IPS DF 4.7 (cell line): Measurements from ENCODE around the gene FKBP14.
A peak's percentile ranks its signal among the peaks of the same experiment; 100 is the strongest.
"Not testable (repeated sequence)": the region's sequence is repeated elsewhere in the genome, so short reads cannot be mapped to it uniquely, and the experiment has no call there.

ENCODE experiments used
- DNase-seq: peaks from one replicate; pipeline ENCODE4 v3.0.0-alpha.2; 2013; ENCODE audit warnings: low spot score; ENCODE audit errors: extremely low read depth

Gene FKBP14

DNA sequence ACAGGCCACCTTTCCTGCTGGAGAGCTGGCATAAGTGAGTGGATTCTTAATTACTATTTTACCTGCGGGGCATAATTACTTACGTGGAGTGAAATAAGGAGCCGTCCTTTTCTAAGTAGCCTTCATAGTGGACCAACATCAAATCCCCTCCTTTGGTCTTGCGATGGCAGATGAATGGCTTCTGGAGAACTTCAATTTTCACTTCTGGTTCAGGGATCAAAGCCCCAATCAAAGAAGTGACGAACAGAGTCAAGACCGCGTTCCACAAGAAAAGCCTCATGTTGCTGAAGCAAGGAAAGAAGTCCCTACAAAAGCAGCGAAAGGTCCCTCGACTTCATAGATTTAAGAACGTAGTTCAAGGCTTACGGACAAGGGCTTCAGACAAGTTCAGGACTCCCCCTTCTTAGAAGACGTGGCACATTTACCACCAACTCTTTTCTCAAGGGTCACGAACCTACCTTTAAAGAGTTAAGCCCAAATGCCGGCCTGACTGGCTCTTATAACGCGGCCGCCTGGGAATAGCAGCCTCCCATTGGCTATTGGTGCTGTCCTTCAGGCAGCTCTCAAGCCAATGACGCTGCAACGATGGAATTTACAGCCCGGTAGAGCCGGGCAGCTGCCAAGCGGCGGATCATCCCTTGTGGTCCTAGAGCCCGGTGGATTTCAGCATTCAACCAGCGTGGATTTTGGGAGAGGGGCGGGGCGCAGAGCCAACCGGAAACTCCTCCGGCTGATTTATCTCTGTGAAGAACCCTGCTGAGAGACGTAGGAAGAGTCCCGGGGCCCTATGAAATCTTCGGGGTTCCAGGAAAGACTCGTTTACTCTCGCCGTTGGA is at the start of gene FKBP14:
Gene FKBP14, minus strand, starts transcription at position 474 of the 836 bp plus-strand sequence. Its CDS starts 194 bp downstream, at position 280.
- peak; percentile 99 for DNase-seq

DNA sequence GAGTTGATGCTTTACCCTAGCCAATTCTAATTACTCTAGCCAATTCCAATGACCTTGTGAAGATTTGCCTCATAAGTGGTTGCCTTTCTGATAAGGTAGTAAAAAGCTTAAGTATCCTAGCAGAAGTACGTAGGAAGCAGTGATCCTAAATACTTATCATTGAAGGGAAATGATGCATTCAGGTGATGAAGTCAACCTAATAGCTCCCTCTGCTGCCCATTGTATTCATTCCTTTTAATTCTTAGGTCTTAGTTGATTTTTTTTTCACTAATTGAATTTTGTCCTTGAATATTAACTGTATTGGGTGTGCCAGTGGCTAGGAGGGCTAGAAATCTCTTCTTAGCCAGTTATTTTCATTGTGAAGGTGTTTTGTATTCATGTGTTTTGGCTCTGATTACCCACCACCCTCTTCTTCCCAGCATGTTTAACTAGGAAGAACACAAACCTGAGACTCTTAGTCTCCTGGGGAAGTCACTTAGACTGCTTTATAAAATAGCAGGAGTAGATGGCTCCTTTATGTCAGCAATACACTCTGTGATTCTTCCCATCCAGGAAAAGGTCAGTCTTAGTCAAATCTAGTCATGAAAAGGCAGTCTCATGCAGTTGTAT is 48.0 kb upstream of the FKBP14 start:
- no peak for DNase-seq

DNA sequence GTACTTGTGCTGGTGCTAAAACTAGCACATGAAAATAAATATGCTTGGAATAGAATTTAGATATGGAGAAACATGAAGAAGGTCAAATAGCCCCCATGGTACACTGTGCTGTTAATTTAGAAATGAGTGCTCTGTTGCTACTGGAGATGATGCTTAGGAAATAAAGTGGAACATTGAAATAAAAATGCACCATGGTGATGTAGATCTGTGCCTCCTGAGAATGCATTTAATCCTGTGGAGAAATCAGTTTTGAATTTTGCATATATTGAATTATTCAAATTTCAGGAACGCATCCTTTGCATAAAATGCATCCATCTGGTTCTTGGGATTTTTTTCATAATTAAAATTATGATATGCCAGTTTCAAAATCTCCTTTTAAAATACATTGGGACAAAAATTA is 46.2 kb upstream of the FKBP14 start:
- no peak for DNase-seq

- DNase-seq = no peak
These were observed 43.5 kb upstream of the FKBP14 start for GRCh38 chr7:30070052-30070451.

- no peak for DNase-seq
These were observed 42.8 kb upstream of the FKBP14 start for GRCh38 chr7:30069096-30069867.

- DNase-seq = no peak
These were observed 41.6 kb upstream of the FKBP14 start for GRCh38 chr7:30068117-30068516.

GRCh38 chr7:30066687-30067086 is 40.2 kb upstream of the FKBP14 start:
- no peak for DNase-seq

DNA sequence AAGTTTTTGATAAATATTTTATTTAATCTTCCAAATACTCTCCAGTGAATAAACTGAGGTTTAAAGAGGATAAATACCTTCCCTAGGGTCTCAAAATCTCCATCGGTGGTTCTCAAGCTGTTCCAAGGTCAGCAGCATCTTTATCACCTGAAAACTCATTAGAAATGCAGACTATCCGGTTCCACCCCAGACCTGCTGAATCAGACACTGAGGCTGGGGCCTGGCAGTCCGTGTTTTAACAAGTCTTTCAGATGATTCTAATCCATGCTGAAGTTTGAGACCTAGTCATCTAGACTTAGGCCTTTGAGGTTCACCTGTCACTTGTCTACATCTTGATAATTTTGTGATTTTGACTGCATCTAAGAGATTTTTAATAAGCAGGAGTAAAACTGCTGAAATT is 39.2 kb upstream of the FKBP14 start:
- DNase-seq = no peak

DNA sequence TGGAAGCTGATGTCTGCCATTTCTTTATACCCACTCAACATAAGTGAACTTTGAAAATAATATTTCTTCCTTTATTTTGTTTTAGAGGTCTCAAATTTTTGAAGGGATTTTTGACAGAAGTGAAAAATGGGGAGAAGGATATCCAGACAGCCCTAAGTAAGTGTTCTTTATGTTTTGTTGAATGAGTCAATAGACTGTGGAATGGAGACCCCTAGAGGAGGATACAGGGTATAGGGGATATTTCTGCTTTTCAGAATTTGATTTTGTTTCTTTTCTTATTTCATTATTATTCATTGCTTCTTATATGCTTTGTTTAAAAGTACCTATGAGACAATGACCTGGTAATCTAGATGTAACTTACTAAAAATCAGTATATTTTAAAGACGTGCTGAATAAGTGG is 36.1 kb upstream of the FKBP14 start:
- no peak for DNase-seq

GRCh38 chr7:30061786-30062185 is 35.3 kb upstream of the FKBP14 start:
- not testable (repeated sequence) for DNase-seq

DNA sequence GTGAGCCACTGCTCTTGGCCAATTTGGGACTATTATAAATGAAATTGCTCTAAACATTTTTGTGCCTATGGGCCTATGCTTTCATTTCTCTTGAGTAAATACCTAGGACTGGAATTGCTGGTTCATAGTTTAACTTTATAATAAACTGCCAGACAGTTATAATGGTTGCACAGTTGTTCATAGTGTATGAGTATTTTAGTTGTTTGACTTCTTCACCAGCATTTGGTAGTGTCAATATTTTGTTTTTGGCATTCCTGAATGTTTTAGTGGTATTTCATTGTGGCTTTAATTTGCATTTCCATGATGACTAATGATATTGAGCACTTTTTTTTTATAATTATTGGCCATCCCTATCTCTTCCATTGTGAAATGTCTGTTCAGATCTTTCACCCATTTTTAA is 31.2 kb upstream of the FKBP14 start:
- DNase-seq = no peak

GRCh38 chr7:30053068-30053467 is 26.6 kb upstream of the FKBP14 start:
- no peak for DNase-seq

- no peak for DNase-seq
These were observed 22.7 kb upstream of the FKBP14 start for GRCh38 chr7:30049173-30049572.

DNA sequence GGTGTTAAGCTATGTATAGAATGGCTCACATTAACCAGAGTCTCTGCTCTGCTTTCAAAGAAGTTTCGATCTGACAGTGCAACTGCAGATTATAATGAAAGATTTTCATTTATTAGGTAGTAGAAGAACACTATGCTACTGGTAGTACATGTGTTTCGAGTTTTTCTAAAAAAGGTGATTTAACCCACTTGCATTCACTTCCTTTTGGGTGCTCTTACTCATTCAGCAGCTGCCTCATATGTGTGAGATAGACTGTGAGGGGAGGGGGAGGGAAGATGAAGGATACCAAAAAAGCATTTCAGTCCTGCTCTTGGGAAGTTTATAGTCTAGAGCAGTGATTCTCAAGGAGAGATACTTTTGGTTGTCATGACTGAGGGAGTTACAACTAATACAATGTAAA is 22.1 kb upstream of the FKBP14 start:
- no peak for DNase-seq

DNA sequence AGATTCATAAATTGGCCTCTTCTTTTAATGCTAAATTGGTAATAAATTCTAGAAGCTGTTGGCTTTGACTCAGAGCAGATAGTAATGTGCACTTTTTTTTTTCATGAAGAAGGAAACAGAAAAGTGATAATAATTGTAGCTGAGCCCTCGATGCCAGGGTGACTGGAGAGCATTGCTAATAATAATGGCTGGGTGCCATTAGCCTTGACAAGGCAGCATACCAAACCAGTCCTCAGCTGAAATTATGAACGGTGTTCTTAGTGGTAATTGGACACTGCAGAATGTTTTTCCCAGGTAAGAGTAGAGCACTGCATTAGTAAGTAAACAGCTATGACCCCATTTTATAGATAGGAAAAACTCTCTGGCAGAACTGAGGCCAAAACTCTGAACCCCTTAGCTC is 20.6 kb upstream of the FKBP14 start:
- DNase-seq = no peak

DNA sequence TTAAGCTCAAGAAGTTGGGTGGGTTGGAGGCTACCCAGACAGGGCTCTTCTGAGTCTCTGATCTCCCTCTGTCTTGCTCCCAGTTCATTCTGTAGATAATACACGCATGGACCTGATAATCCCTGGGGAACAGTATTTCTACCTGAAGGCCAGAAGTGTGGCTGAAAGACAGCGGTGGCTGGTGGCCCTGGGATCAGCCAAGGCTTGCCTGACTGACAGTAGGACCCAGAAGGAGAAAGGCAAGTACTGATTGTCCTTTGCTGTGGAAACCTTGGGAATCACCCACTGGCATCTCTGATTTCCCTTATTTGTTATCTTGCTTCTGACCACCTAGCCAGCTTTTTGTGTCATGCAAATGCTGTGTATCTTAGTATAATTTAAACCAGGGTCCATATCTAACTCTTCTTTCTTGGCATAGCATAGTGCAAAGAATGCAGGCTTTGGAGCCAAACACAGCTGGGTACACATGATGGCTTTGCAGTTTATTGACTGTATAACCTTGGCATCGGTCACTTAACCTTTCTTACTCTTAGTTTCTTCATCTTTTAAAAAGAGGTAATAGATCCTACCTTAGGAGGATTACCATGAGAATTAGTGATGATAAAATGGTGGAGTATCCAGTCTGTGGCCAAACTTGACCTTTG is 19.7 kb upstream of the FKBP14 start:
- DNase-seq = no peak

- DNase-seq = no peak
These were observed 15.2 kb upstream of the FKBP14 start for GRCh38 chr7:30041526-30042269.

GRCh38 chr7:30040938-30041337 is 14.4 kb upstream of the FKBP14 start:
- DNase-seq = no peak

GRCh38 chr7:30038196-30038980 is 11.9 kb upstream of the FKBP14 start:
- no peak for DNase-seq

DNA sequence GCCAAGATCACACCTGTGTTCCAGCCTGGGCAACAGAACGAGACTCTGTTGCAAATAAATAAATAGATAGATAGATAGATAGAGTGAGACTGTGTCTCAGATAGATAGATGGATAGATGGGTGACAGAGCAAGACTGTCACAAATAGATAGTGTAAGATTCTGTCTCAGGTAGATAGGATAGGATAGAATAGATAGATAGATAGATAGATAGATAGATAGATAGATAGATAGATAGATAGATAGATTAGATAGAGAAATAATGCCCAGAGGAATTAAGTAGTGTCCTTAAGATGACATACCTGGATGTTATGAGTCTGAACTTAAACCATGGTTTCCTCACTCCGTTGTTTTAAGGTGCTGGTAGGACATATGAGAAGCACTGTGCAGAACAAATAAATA is 9.7 kb upstream of the FKBP14 start:
- no peak for DNase-seq
